Measurements from ENCODE around the gene ADARB1.
"Not testable (repeated sequence)": the region's sequence is repeated elsewhere in the genome, so short reads cannot be mapped to it uniquely, and the experiment has no call there.

The ADARB1 gene

GRCh38 chr21:45122432-45123132 is 48.2 kb downstream of the ADARB1 start:
- no peak for DNase-seq

GRCh38 chr21:45123440-45123839 is 49.1 kb downstream of the ADARB1 start:
- DNase-seq, result no peak

- no peak for DNase-seq
These were observed 50.2 kb downstream of the ADARB1 start for GRCh38 chr21:45124596-45124995.

- DNase-seq, result no peak
These were observed 51.0 kb downstream of the ADARB1 start for GRCh38 chr21:45125357-45125756.

GRCh38 chr21:45126204-45126626 is 51.8 kb downstream of the ADARB1 start:
- peak; percentile 69 for DNase-seq

GRCh38 chr21:45126983-45127382 is 52.6 kb downstream of the ADARB1 start:
- DNase-seq, result no peak

- DNase-seq, result no peak
These were observed 53.6 kb downstream of the ADARB1 start for GRCh38 chr21:45127937-45128336.

GRCh38 chr21:45128613-45129188 is 54.3 kb downstream of the ADARB1 start:
- peak; percentile 22 for DNase-seq

- no peak for DNase-seq
These were observed 55.0 kb downstream of the ADARB1 start for GRCh38 chr21:45129189-45129923.

GRCh38 chr21:45130324-45130774 is 56.0 kb downstream of the ADARB1 start:
- DNase-seq, result peak; percentile 63

GRCh38 chr21:45131537-45131999 is 57.2 kb downstream of the ADARB1 start:
- DNase-seq, result no peak

- DNase-seq, result no peak
These were observed 58.6 kb downstream of the ADARB1 start for GRCh38 chr21:45132841-45133573.

GRCh38 chr21:45133574-45134278 is 59.3 kb downstream of the ADARB1 start:
- DNase-seq, result not testable (repeated sequence)

- no peak for DNase-seq
These were observed 60.1 kb downstream of the ADARB1 start for GRCh38 chr21:45134279-45135076.

- DNase-seq, result no peak
These were observed 60.7 kb downstream of the ADARB1 start for GRCh38 chr21:45135122-45135521.

- DNase-seq, result no peak
These were observed 61.5 kb downstream of the ADARB1 start for GRCh38 chr21:45135868-45136267.

GRCh38 chr21:45136500-45136899 is 62.1 kb downstream of the ADARB1 start:
- no peak for DNase-seq

GRCh38 chr21:45136927-45137611 is 62.7 kb downstream of the ADARB1 start:
- DNase-seq, result peak; percentile 85

- DNase-seq, result no peak
These were observed 63.2 kb downstream of the ADARB1 start for GRCh38 chr21:45137612-45137937.

GRCh38 chr21:45138199-45139002 is 64.0 kb downstream of the ADARB1 start:
- peak; percentile 58 for DNase-seq

Measured in NCI-H2227 treated with DMSO at 0.1 percent for 48 hours (cell line).